K562 (cell line): ENCODE data around the gene YTHDF1. TPM values are rescaled to one million over a fixed set of nuclear protein-coding genes. Genes with fewer than 3 reads are reported as not detected.

Source experiments
- ATAC-seq: fragments of 200-7000 bp; cut with Tn5 transposase; 3 replicates; pipeline ENCODE4 v1.9.1; 2020; ENCODE audit warnings: moderate library complexity
- BruUV-seq: library from RNA; stranded (reverse); fragments of 400-500 nt; replicated peaks from 2 replicates; lab custom pipeline; 2021; lab: Mats Ljungman, UMichigan
- CTCF ChIA-PET: fragments of 300-600 bp; formaldehyde crosslinking; extraction: SDS; loops from one replicate; lab custom pipeline; 2021; ENCODE audit warnings: low intra/inter-chr PET ratio; lab: Yijun Ruan, JAX
- POLR2A ChIA-PET: fragments of 300-600, 350-650 bp; sonication (Branson Sonifier 250); formaldehyde crosslinking; extraction: SDS; loops from one replicate; lab custom pipeline; 2021; ENCODE audit warnings: antibody characterized with exemption, inconsistent platforms; lab: Yijun Ruan, JAX
- DNase-seq, 4 experiments: peaks; one replicate each; pipeline versions ENCODE4 v3.0.0 to v3.0.0-alpha.2; 2011 to 2018; ENCODE audit warnings: low spot score in 3 of 4, mixed read lengths in 3 of 4; ENCODE audit errors: extremely low read depth in 1 of 4
- FAIRE-seq: peaks from 2 replicates; lab custom pipeline; 2011; peaks lifted over from hg19 to GRCh38; lab: Jason Lieb, UNC
- H2AFZ ChIP-seq: 2 replicates; pipeline ENCODE4 v1.6.0; 2011; ENCODE audit warnings: low read depth, low read length, control low read depth, inconsistent platforms
- H3K27ac ChIP-seq: fragments of 200-600 bp; 3 replicates; pipeline ENCODE4 v1.8.0; 2011; ENCODE audit warnings: low read depth, mild to moderate bottlenecking, control low read depth, inconsistent platforms, low read length, moderate library complexity, mixed read lengths; ENCODE audit errors: extremely low read depth
- H3K27me3 ChIP-seq, 2 experiments: fragments of 300-600 bp in 1 of 2; 2 replicates in 1 of 2; 3 replicates in 1 of 2; pipeline versions ENCODE4 v1.6.0 to v1.8.0; 2011; ENCODE audit warnings: inconsistent platforms in 2 of 2, low read length in 2 of 2, mild to moderate bottlenecking in 1 of 2, mixed read lengths in 1 of 2, moderate library complexity in 1 of 2; ENCODE audit not compliant: control insufficient read depth in 2 of 2, insufficient read depth in 2 of 2
- H3K36me3 ChIP-seq: fragments of 300-600 bp; 3 replicates; pipeline ENCODE4 v1.8.0; 2011; ENCODE audit warnings: mild to moderate bottlenecking, low read length, inconsistent platforms; ENCODE audit not compliant: control insufficient read depth, insufficient read depth
- H3K4me1 ChIP-seq, 2 experiments: fragments of 200-600 bp in 1 of 2; replicated peaks in 1 of 2; 2 replicates in 1 of 2; 3 replicates in 1 of 2; pipeline versions ENCODE4 v1.5.1 to v1.8.0; 2011; ENCODE audit warnings: inconsistent platforms in 2 of 2, low read length in 2 of 2, mild to moderate bottlenecking in 1 of 2, mixed read lengths in 1 of 2, moderate library complexity in 1 of 2; ENCODE audit not compliant: control insufficient read depth in 2 of 2, insufficient read depth in 2 of 2
- H3K4me2 ChIP-seq: 2 replicates; pipeline ENCODE4 v1.6.1; 2011; ENCODE audit warnings: low read length, control low read depth, inconsistent platforms, mixed read lengths; ENCODE audit not compliant: insufficient read depth
- H3K4me3 ChIP-seq: fragments of 200-600 bp; sonication (generic), shearing (Covaris generic); 2 replicates; pipeline ENCODE4 v1.5.1; 2016; ENCODE audit warnings: control low read depth, inconsistent platforms
- H3K79me2 ChIP-seq: fragments of 200-600 bp; 3 replicates; pipeline ENCODE4 v1.8.0; 2011; ENCODE audit warnings: low read length, inconsistent platforms; ENCODE audit not compliant: control insufficient read depth, insufficient read depth
- H3K9ac ChIP-seq, 2 experiments: 2 replicates each; pipeline versions ENCODE4 v1.6.0 to v1.6.1; 2011; ENCODE audit warnings: low read depth in 2 of 2, low read length in 2 of 2, control low read depth in 1 of 2, inconsistent platforms in 1 of 2, mild to moderate bottlenecking in 1 of 2, mixed read lengths in 1 of 2; ENCODE audit not compliant: insufficient read depth in 1 of 2
- H3K9me1 ChIP-seq: one replicate; pipeline ENCODE4 v1.6.0; 2011; ENCODE audit warnings: inconsistent platforms, mild to moderate bottlenecking, low read length, moderate library complexity; ENCODE audit not compliant: control insufficient read depth, insufficient read depth
- H3K9me3 ChIP-seq: replicated peaks from 2 replicates; pipeline ENCODE4 v1.5.1; 2011; ENCODE audit warnings: low read depth, low read length, inconsistent platforms; ENCODE audit not compliant: control insufficient read depth, insufficient read depth
- H4K20me1 ChIP-seq: replicated peaks from 2 replicates; pipeline ENCODE4 v1.6.1; 2011; ENCODE audit warnings: low read length, inconsistent platforms, mixed read lengths; ENCODE audit not compliant: control insufficient read depth, insufficient read depth
- DLX4 ChIP-seq: fragments of 250-450 bp; sonication (Bioruptor Pico); IDR thresholded peaks from 2 replicates; pipeline ENCODE4 v1.6.1; 2021; ENCODE audit warnings: mild to moderate bottlenecking
- KDM2B ChIP-seq: fragments of 250-450 bp; sonication (Bioruptor Pico); IDR thresholded peaks from 2 replicates; pipeline ENCODE4 v1.8.0; 2021; ENCODE audit warnings: mild to moderate bottlenecking, moderate library complexity
- MAZ ChIP-seq, 2 experiments: fragments of 450-650 bp in 1 of 2; sonication (generic) in 1 of 2; formaldehyde crosslinking; IDR thresholded peaks in 1 of 2; conservative IDR thresholded peaks in 1 of 2; 2 replicates each; pipeline versions ENCODE4 v1.4.0 to v1.5.0; 2020; ENCODE audit warnings: mild to moderate bottlenecking in 1 of 2, missing genetic modification reagents in 1 of 2
- NR3C1 ChIP-seq: sonication (generic); formaldehyde crosslinking; IDR thresholded peaks from 2 replicates; pipeline ENCODE4 v1.8.1; 2022; ENCODE audit warnings: missing genetic modification reagents
- PTTG1 ChIP-seq: fragments of 450-650 bp; IDR thresholded peaks from 2 replicates; pipeline ENCODE4 v1.6.1; 2016; ENCODE audit warnings: low read depth, mild to moderate bottlenecking, missing genetic modification characterization, missing compliant biosample characterization
- RBM22 ChIP-seq: fragments of 200-400 bp; formaldehyde crosslinking; IDR thresholded peaks from 2 replicates; pipeline ENCODE4 v1.6.1; 2018; ENCODE audit warnings: low read length, low read depth; ENCODE audit not compliant: poor library complexity, severe bottlenecking
- REST ChIP-seq, 2 experiments: fragments of 450-650 bp; formaldehyde crosslinking in 1 of 2; IDR thresholded peaks; 2 replicates each; pipeline versions ENCODE4 v1.4.0 to v1.6.1; 2014 to 2020; ENCODE audit warnings: mild to moderate bottlenecking in 2 of 2, borderline replicate concordance in 1 of 2, low read depth in 1 of 2
- ZBTB26 ChIP-seq: fragments of 450-650 bp; formaldehyde crosslinking; IDR thresholded peaks from 2 replicates; pipeline ENCODE4 v1.4.0; 2022; ENCODE audit warnings: missing genetic modification characterization
- ZNF384 ChIP-seq: IDR thresholded peaks from 2 replicates; pipeline ENCODE4 v1.6.1; 2012; ENCODE audit warnings: low read depth, low read length, improper control_type of control experiment
- WGBS: fragments of 100-300 bp; shearing (Covaris generic); methylation state at CpG from one replicate; pipeline ENCODE4 v1.1.6; 2016; ENCODE audit warnings: low coverage, mixed read lengths; ENCODE audit not compliant: insufficient coverage; ENCODE audit errors: missing lambda C conversion rate; 5-methylcytosine and 5-hydroxymethylcytosine counted together
- in situ Hi-C: fragments of 300-500 bp; cut with MboI; formaldehyde crosslinking; loops from 4 replicates; pipeline ENCODE4 v1.15.0; 2018; ENCODE audit warnings: inconsistent platforms, mixed read lengths
- intact Hi-C: fragments of 100-400 bp; cut with micrococcal nuclease; formaldehyde crosslinking; loops from 2 replicates; pipeline ENCODE4 v1.14.2; 2022
- polyA plus RNA-seq, 8 experiments: library from polyadenylated mRNA; depleted of rRNA in 4 of 8; stranded (reverse) in 5 of 8; unstranded in 3 of 8; fragments of >200 nt; fragmentation: Nextera tagmentation in 2 of 8; fragmentation: Illumina TruSeq in 1 of 8; extraction: Ambion mirVana in 2 of 8; extraction: Trizol in 1 of 8; gene quantifications; 2 replicates each; pipeline versions ENCODE4 v1.2.1 to v1.2.3, GENCODE V29; 2011 to 2014; ENCODE audit warnings: inconsistent platforms in 1 of 8, missing spikeins in 1 of 8
- total RNA-seq, 7 experiments: library from RNA; depleted of rRNA in 6 of 7; stranded (reverse); fragments of >200 nt in 6 of 7; fragmentation: Illumina TruSeq in 2 of 7; extraction: Trizol in 2 of 7; gene quantifications; 2 replicates each; pipeline versions ENCODE4 v1.2.1 to v1.2.3, GENCODE V29; 2011 to 2021; ENCODE audit warnings: low replicate concordance in 1 of 7

YTHDF1 gene
- total and polyA plus RNA-seq, 9 of the 15 experiments (the other 6 are each of a cell fraction or from before 2014, with no cell fraction given) = 10.1 to 42.4 (median 27.8) TPM

GRCh38 chr20:63176427-63177133 lies 39.4 kb downstream of the YTHDF1 start:
- Histone ChIP-seq H3K79me2 (no peaks in the 10 kb centered on the region), H3K36me3 (no peaks in the 10 kb centered on the region), H3K4me3 (no peak overlapping the region), H2AFZ (no peak overlapping the region), H3K27me3 (peaks cover 2 to 34% of the 10 kb centered on the region in 2 experiments; a peak in 3 of 5 replicates), H3K9me3 (no peaks in the 10 kb centered on the region), H3K9me1 (peaks cover 3% of the 10 kb centered on the region), H3K9ac (no peak overlapping the region), H3K4me1 (peaks cover 0 to 53% of the 10 kb centered on the region in 2 experiments; a peak in 2 of 5 replicates), H3K27ac (no peak overlapping the region), H3K4me2 (no peak overlapping the region), H4K20me1 (peaks cover 8% of the 10 kb centered on the region)
- DNase-seq (no peak), ATAC-seq (no peak), FAIRE-seq (no peak)
- in situ Hi-C loops (no loop called here), intact Hi-C loops (no loop called here)
- 60% methylated on average over 23 of the region's 49 CpGs for WGBS
- ChIA-PET CTCF (no interaction called here), POLR2A (no interaction called here)
- no TSS peak for BruUV-seq
- TF ChIP-seq NR3C1 (CRISPR knock-in tag) = no peak
- TF ChIP-seq ZBTB26 = no peak
- TF ChIP-seq KDM2B (CRISPR knock-in tag) = no peak
- no peak for TF ChIP-seq PTTG1
- no peak for TF ChIP-seq RBM22
- TF ChIP-seq REST (IDR thresholded peaks at IDR 0.05; ENCODE audit: borderline replicate concordance) = no peak
- TF ChIP-seq REST (CRISPR knock-in tag; IDR thresholded peaks at IDR 0.05; ENCODE audit: low read depth) = no peak
- no peak for TF ChIP-seq DLX4 (CRISPR knock-in tag)
- no peak for TF ChIP-seq ZNF384
- no peak for TF ChIP-seq MAZ (CRISPR knock-in tag; conservative IDR thresholded peaks at IDR 0.05 in 1 of 2, IDR thresholded peaks at IDR 0.05 in 1 of 2)
